Endothelial cell of umbilical vein (primary cell): ENCODE data around the gene UTS2B. TPM values are rescaled to one million over a fixed set of nuclear protein-coding genes. Genes with fewer than 3 reads are reported as not detected.

Source experiments
- BruUV-seq: library from RNA; stranded (reverse); fragments of 400-500 nt; replicated peaks from 2 replicates; lab custom pipeline; 2021; lab: Mats Ljungman, UMichigan
- CTCF ChIA-PET: fragments of 300-600, 350-600 bp; sonication (Branson Sonifier 250); formaldehyde crosslinking; loops from one replicate; lab custom pipeline; 2021; ENCODE audit warnings: antibody characterized with exemption, inconsistent platforms; lab: Charles Lee
- POLR2A ChIA-PET: fragments of 300-600, 350-600 bp; sonication (Branson Sonifier 250); formaldehyde crosslinking; loops from one replicate; lab custom pipeline; 2021; ENCODE audit warnings: antibody characterized with exemption, inconsistent platforms; lab: Charles Lee
- DNase-seq: peaks from one replicate; pipeline ENCODE4 v3.0.0-alpha.2; 2011; ENCODE audit warnings: low read depth, low spot score
- FAIRE-seq: peaks from 2 replicates; lab custom pipeline; 2011; peaks lifted over from hg19 to GRCh38; lab: Jason Lieb, UNC
- H2AFZ ChIP-seq: 2 replicates; pipeline ENCODE4 v1.6.0; 2012; ENCODE audit warnings: low read depth, low read length, control low read depth, inconsistent platforms
- H3K27ac ChIP-seq: 2 replicates; pipeline ENCODE4 v1.5.1; 2011; ENCODE audit warnings: low read depth, mild to moderate bottlenecking, control low read depth, low read length, moderate library complexity; ENCODE audit not compliant: insufficient read depth
- H3K27me3 ChIP-seq, 2 experiments: 2 replicates each; pipeline versions ENCODE4 v1.6.0 to v1.6.1; 2011; ENCODE audit warnings: low read length in 2 of 2, mixed read lengths in 1 of 2; ENCODE audit not compliant: control insufficient read depth in 2 of 2, insufficient read depth in 2 of 2
- H3K36me3 ChIP-seq, 2 experiments: 2 replicates in 1 of 2; 3 replicates in 1 of 2; pipeline ENCODE4 v1.5.1; 2011; ENCODE audit warnings: low read length in 2 of 2, mild to moderate bottlenecking in 1 of 2, moderate library complexity in 1 of 2; ENCODE audit not compliant: control insufficient read depth in 2 of 2, insufficient read depth in 2 of 2; ENCODE audit errors: extremely low read depth in 1 of 2
- H3K4me1 ChIP-seq: 3 replicates; pipeline ENCODE4 v1.5.1; 2011; ENCODE audit warnings: mild to moderate bottlenecking, low read length; ENCODE audit not compliant: control insufficient read depth, insufficient read depth; ENCODE audit errors: extremely low read depth
- H3K4me2 ChIP-seq: 2 replicates; pipeline ENCODE4 v1.6.1; 2011; ENCODE audit warnings: low read length, control low read depth, mixed read lengths; ENCODE audit not compliant: insufficient read depth
- H3K4me3 ChIP-seq, 3 experiments: fragments of 200-600 bp in 1 of 3; sonication (generic), shearing (Covaris generic) in 1 of 3; replicated peaks in 1 of 3; 2 replicates each; pipeline ENCODE4 v1.5.1; 2011 to 2016; ENCODE audit warnings: control low read depth in 3 of 3, low read length in 3 of 3, mild to moderate bottlenecking in 2 of 3, inconsistent platforms in 1 of 3, low read depth in 1 of 3, moderate library complexity in 1 of 3; ENCODE audit not compliant: insufficient read depth in 1 of 3
- H3K79me2 ChIP-seq: 2 replicates; pipeline ENCODE4 v1.6.0; 2012; ENCODE audit warnings: low read length, inconsistent platforms; ENCODE audit not compliant: control insufficient read depth, insufficient read depth
- H3K9ac ChIP-seq: replicated peaks from 2 replicates; pipeline ENCODE3; 2011; ENCODE audit warnings: low read length, control low read depth; ENCODE audit not compliant: insufficient read depth; ENCODE audit errors: extremely low read depth
- H3K9me1 ChIP-seq: replicated peaks from 3 replicates; pipeline ENCODE4 v1.6.0; 2011; ENCODE audit warnings: mild to moderate bottlenecking, low read length; ENCODE audit not compliant: control insufficient read depth, insufficient read depth; ENCODE audit errors: extremely low read depth
- H3K9me3 ChIP-seq: replicated peaks from 2 replicates; pipeline ENCODE4 v1.5.1; 2012; ENCODE audit warnings: low read length, inconsistent platforms; ENCODE audit not compliant: control insufficient read depth, insufficient read depth
- H4K20me1 ChIP-seq: replicated peaks from 2 replicates; pipeline ENCODE3; 2011; ENCODE audit warnings: mild to moderate bottlenecking, low read length; ENCODE audit not compliant: control insufficient read depth, insufficient read depth; ENCODE audit errors: extremely low read depth
- EZH2 ChIP-seq: IDR thresholded peaks from 2 replicates; pipeline ENCODE4 v1.6.1; 2012; ENCODE audit warnings: borderline replicate concordance, low read depth, mild to moderate bottlenecking, moderate library complexity, low read length, inconsistent platforms; ENCODE audit not compliant: severe bottlenecking
- FOS ChIP-seq: IDR thresholded peaks from 2 replicates; pipeline ENCODE4 v1.6.1; 2011; ENCODE audit warnings: mild to moderate bottlenecking, low read length, moderate library complexity, borderline replicate concordance; ENCODE audit not compliant: insufficient read depth
- GATA2 ChIP-seq: IDR thresholded peaks from 2 replicates; pipeline ENCODE4 v1.7.0; 2011; ENCODE audit warnings: low read depth, mild to moderate bottlenecking, moderate library complexity, mixed read lengths, low read length; ENCODE audit not compliant: insufficient read length, insufficient read depth
- JUN ChIP-seq: IDR thresholded peaks from 2 replicates; pipeline ENCODE4 v1.6.1; 2011; ENCODE audit warnings: borderline replicate concordance, low read depth; ENCODE audit not compliant: insufficient read length, insufficient read depth
- MAX ChIP-seq: IDR thresholded peaks from 2 replicates; pipeline ENCODE4 v1.6.1; 2011; ENCODE audit not compliant: insufficient read depth, insufficient read length
- MYC ChIP-seq: IDR thresholded peaks from one replicate; pipeline ENCODE4 v1.6.1; 2011; ENCODE audit warnings: mild to moderate bottlenecking, low read depth, low read length
- POLR2A ChIP-seq: IDR thresholded peaks from 2 replicates; pipeline ENCODE4 v1.6.1; 2012; ENCODE audit warnings: low read depth, mild to moderate bottlenecking, control low read depth, low read length
- POLR2AphosphoS5 ChIP-seq: IDR thresholded peaks from 2 replicates; pipeline ENCODE4 v1.6.1; 2012; ENCODE audit warnings: low read depth, mild to moderate bottlenecking, control low read depth, low read length, moderate library complexity; ENCODE audit not compliant: insufficient read depth
- dilution Hi-C: fragments of 300-500 bp; cut with MboI; formaldehyde crosslinking; loops from one replicate; pipeline ENCODE4 v1.15.0; 2019; ENCODE audit warnings: low sequenced_read_pairs; ENCODE audit not compliant: extremely low pct_ligation_motif_present
- intact Hi-C: fragments of 100-400 bp; cut with micrococcal nuclease; formaldehyde crosslinking; loops from one replicate; pipeline ENCODE4 v1.10.0; 2022
- polyA plus RNA-seq, 4 experiments: library from polyadenylated mRNA; depleted of rRNA in 3 of 4; stranded (reverse) in 3 of 4; unstranded in 1 of 4; fragments of >200 nt; gene quantifications; 2 replicates each; pipeline versions ENCODE4 v1.2.1 to v1.2.3, GENCODE V29; 2011 to 2012; ENCODE audit warnings: missing spikeins in 1 of 4
- total RNA-seq: library from RNA; stranded (reverse); gene quantifications from 2 replicates; pipeline ENCODE4 v1.2.3, GENCODE V29; 2021
- TF ChIP-seq, protein P1 (sequence below), 2 donors: IDR thresholded peaks; 1 replicate in 1 of 2; 2 replicates in 1 of 2; pipeline ENCODE4 v1.5.1; 2011; ENCODE audit warnings: low read length in 2 of 2, mild to moderate bottlenecking in 2 of 2, moderate library complexity in 2 of 2, control low read depth in 1 of 2, inconsistent platforms in 1 of 2, low read depth in 1 of 2; ENCODE audit not compliant: insufficient read depth in 1 of 2; ENCODE audit errors: extremely low read depth in 1 of 2

The UTS2B gene
- total and polyA plus RNA-seq, 2 donors (not counting 3 experiments of a cell fraction or from before 2014, with no cell fraction given), result 0.21 to 1.1 TPM

GRCh38 chr3:191307341-191307740, 23.0 kb downstream of the UTS2B start:
- Histone ChIP-seq H3K9me1 (no peaks in the 10 kb centered on the region), H4K20me1 (no peaks in the 10 kb centered on the region), H2AFZ (no peak overlapping the region), H3K4me1 (no peaks in the 10 kb centered on the region), H3K4me3 (no peak overlapping the region), H3K4me2 (no peak overlapping the region), H3K9ac (no peak overlapping the region), H3K79me2 (no peaks in the 10 kb centered on the region), H3K36me3 (no peaks in the 10 kb centered on the region), H3K27me3 (no peaks in the 10 kb centered on the region), H3K9me3 (no peaks in the 10 kb centered on the region), H3K27ac (no peak overlapping the region)
- TF ChIP-seq MAX, result no peak
- no peak for TF ChIP-seq FOS
- TF ChIP-seq GATA2, result no peak
- no peak for TF ChIP-seq EZH2
- no peak for TF ChIP-seq MYC
- no peak for TF ChIP-seq POLR2AphosphoS5
- TF ChIP-seq JUN, result no peak
- no peak for TF ChIP-seq POLR2A
- TF ChIP-seq, protein P1, sequence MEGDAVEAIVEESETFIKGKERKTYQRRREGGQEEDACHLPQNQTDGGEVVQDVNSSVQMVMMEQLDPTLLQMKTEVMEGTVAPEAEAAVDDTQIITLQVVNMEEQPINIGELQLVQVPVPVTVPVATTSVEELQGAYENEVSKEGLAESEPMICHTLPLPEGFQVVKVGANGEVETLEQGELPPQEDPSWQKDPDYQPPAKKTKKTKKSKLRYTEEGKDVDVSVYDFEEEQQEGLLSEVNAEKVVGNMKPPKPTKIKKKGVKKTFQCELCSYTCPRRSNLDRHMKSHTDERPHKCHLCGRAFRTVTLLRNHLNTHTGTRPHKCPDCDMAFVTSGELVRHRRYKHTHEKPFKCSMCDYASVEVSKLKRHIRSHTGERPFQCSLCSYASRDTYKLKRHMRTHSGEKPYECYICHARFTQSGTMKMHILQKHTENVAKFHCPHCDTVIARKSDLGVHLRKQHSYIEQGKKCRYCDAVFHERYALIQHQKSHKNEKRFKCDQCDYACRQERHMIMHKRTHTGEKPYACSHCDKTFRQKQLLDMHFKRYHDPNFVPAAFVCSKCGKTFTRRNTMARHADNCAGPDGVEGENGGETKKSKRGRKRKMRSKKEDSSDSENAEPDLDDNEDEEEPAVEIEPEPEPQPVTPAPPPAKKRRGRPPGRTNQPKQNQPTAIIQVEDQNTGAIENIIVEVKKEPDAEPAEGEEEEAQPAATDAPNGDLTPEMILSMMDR (IDR thresholded peaks at IDR 0.05; ENCODE audit: extremely low read depth in 1 of 2, insufficient read depth in 1 of 2, low read depth in 1 of 2, low read length in 2 of 2), result no peak
- POLR2A ChIA-PET, result no interaction called here
- dilution Hi-C loops (no loop called here), intact Hi-C loops (no loop called here)
- no peak for FAIRE-seq
- CTCF ChIA-PET, result interaction anchor here (1.2 kb wide), 1 partner anchor 9 kb away, joined by 4 read pairs; no protein-coding TSS in a partner anchor
- BruUV-seq, result no TSS peak
- DNase-seq, result no peak
